HepG2 (cell line): ENCODE measurements around the gene SCAI. TPM values are rescaled to one million over a fixed set of nuclear protein-coding genes. Genes with fewer than 3 reads are reported as not detected.

Experiments
- ATF7-NPFF ChIP-seq: sonication (generic); formaldehyde crosslinking; IDR thresholded peaks from 2 replicates; pipeline ENCODE4 v1.8.1; 2023; ENCODE audit warnings: mild to moderate bottlenecking, low read depth, missing genetic modification reagents, moderate library complexity
- BRCA1 ChIP-seq: sonication (generic); formaldehyde crosslinking; IDR thresholded peaks from 2 replicates; pipeline ENCODE4 v1.4.0; 2020; ENCODE audit warnings: missing genetic modification reagents
- ESRRA ChIP-seq: sonication (generic); formaldehyde crosslinking; IDR thresholded peaks from 2 replicates; pipeline ENCODE4 v1.5.1; 2020; ENCODE audit warnings: mild to moderate bottlenecking, low read depth, missing genetic modification reagents
- NFKB2 ChIP-seq: sonication (generic); formaldehyde crosslinking; IDR thresholded peaks from 2 replicates; pipeline ENCODE4 v1.4.0; 2020; ENCODE audit warnings: missing genetic modification reagents, borderline replicate concordance
- NFYC ChIP-seq: IDR thresholded peaks from 2 replicates; pipeline ENCODE4 v1.6.1; 2016; ENCODE audit warnings: missing genetic modification reagents, missing compliant biosample characterization
- POLR2AphosphoS2 ChIP-seq: IDR thresholded peaks from 2 replicates; pipeline ENCODE4 v1.6.1; 2011; ENCODE audit warnings: low read depth, low read length, improper control_type of control experiment
- REPIN1 ChIP-seq: sonication (generic); formaldehyde crosslinking; IDR thresholded peaks from 2 replicates; pipeline ENCODE4 v1.8.0; 2022; ENCODE audit warnings: missing genetic modification reagents, low read depth, mild to moderate bottlenecking, borderline replicate concordance
- SALL2 ChIP-seq: sonication (generic); formaldehyde crosslinking; IDR thresholded peaks from 2 replicates; pipeline ENCODE4 v1.8.1; 2023; ENCODE audit warnings: mild to moderate bottlenecking, missing genetic modification reagents, inconsistent platforms
- SETDB1 ChIP-seq: sonication (generic); formaldehyde crosslinking; IDR thresholded peaks from 2 replicates; pipeline ENCODE4 v1.5.1; 2020; ENCODE audit warnings: missing genetic modification reagents, mild to moderate bottlenecking, borderline replicate concordance
- SP1 ChIP-seq, 2 experiments: fragments of 450-650 bp in 1 of 2; sonication (generic) in 1 of 2; formaldehyde crosslinking in 1 of 2; IDR thresholded peaks; 2 replicates each; pipeline versions ENCODE4 v1.4.0 to v1.6.1; 2016 to 2020; ENCODE audit warnings: missing genetic modification reagents in 1 of 2
- STAT5B ChIP-seq: sonication (generic); formaldehyde crosslinking; IDR thresholded peaks from 2 replicates; pipeline ENCODE4 v1.4.0; 2020; ENCODE audit warnings: missing genetic modification reagents
- TCF7L2 ChIP-seq: IDR thresholded peaks from 2 replicates; pipeline ENCODE4 v1.6.1; 2011; ENCODE audit warnings: mild to moderate bottlenecking, low read depth, low read length, moderate library complexity
- TMF1 ChIP-seq: sonication (generic); formaldehyde crosslinking; IDR thresholded peaks from 2 replicates; pipeline ENCODE4 v1.8.1; 2022; ENCODE audit warnings: low read depth, missing genetic modification reagents
- ZBTB7A ChIP-seq: sonication (generic); formaldehyde crosslinking; IDR thresholded peaks from 2 replicates; pipeline ENCODE4 v1.8.0; 2022; ENCODE audit warnings: mild to moderate bottlenecking, missing genetic modification reagents
- ZFP41 ChIP-seq: sonication (generic); formaldehyde crosslinking; IDR thresholded peaks from 2 replicates; pipeline ENCODE4 v1.4.0; 2020; ENCODE audit warnings: mild to moderate bottlenecking, missing genetic modification reagents, borderline replicate concordance
- ZNF597 ChIP-seq: sonication (generic); formaldehyde crosslinking; IDR thresholded peaks from 2 replicates; pipeline ENCODE4 v1.5.0; 2020; ENCODE audit warnings: missing genetic modification reagents
- ZNF749 ChIP-seq: sonication (generic); formaldehyde crosslinking; IDR thresholded peaks from 2 replicates; pipeline ENCODE4 v1.8.0; 2022; ENCODE audit warnings: mild to moderate bottlenecking, missing genetic modification reagents, moderate library complexity, borderline replicate concordance
- ZSCAN25 ChIP-seq: sonication (generic); formaldehyde crosslinking; IDR thresholded peaks from 2 replicates; pipeline ENCODE4 v1.8.0; 2022; ENCODE audit warnings: mild to moderate bottlenecking, missing genetic modification reagents
- polyA plus RNA-seq, 8 experiments: library from polyadenylated mRNA; depleted of rRNA in 3 of 8; stranded (reverse) in 7 of 8; unstranded in 1 of 8; fragments of >200 nt; fragmentation: Illumina TruSeq in 4 of 8; extraction: Trizol in 4 of 8; gene quantifications; 2 replicates each; pipeline versions ENCODE4 v1.2.1 to v1.2.3, GENCODE V29; 2011 to 2016; ENCODE audit warnings: low read depth in 4 of 8, missing spikeins in 1 of 8, mixed read lengths in 1 of 8; ENCODE audit not compliant: insufficient read depth in 1 of 8
- total RNA-seq, 5 experiments: library from RNA; depleted of rRNA; stranded (reverse); fragments of >200 nt; fragmentation: Illumina TruSeq; extraction: Trizol; gene quantifications; 2 replicates each; pipeline ENCODE4 v1.2.3, GENCODE V29; 2016; ENCODE audit warnings: low read depth in 1 of 5
- TF ChIP-seq, protein P1 (sequence below), 2 experiments: sonication (generic) in 1 of 2; formaldehyde crosslinking in 1 of 2; IDR thresholded peaks; 2 replicates each; pipeline versions ENCODE4 v1.4.0 to v1.6.1; 2018 to 2020; ENCODE audit warnings: missing genetic modification reagents in 2 of 2, borderline replicate concordance in 1 of 2, low read depth in 1 of 2, mild to moderate bottlenecking in 1 of 2, missing biosample characterization in 1 of 2
- TF ChIP-seq, protein P2 (sequence below): sonication (generic); formaldehyde crosslinking; IDR thresholded peaks from 2 replicates; pipeline ENCODE4 v1.4.0; 2020; ENCODE audit warnings: missing genetic modification reagents, borderline replicate concordance
- TF ChIP-seq, protein P3 (sequence below): sonication (generic); formaldehyde crosslinking; IDR thresholded peaks from 2 replicates; pipeline ENCODE4 v1.4.0; 2020; ENCODE audit warnings: missing genetic modification reagents, borderline replicate concordance

The SCAI gene
- total and polyA plus RNA-seq, 2 of the 13 experiments (the other 11 are each of a cell fraction or from before 2014, with no cell fraction given), result 4.4 to 8.4 TPM

GRCh38 chr9:125143377-125144090, at the start of gene SCAI (continued):
- TF ChIP-seq SP1 (IDR thresholded peaks at IDR 0.05), result no peak
- TF ChIP-seq SP1 (CRISPR knock-in tag; IDR thresholded peaks at IDR 0.05), result peak; percentile 39; the same call in 1 of the 2 replicates
- TF ChIP-seq SALL2, result no peak
- no peak for TF ChIP-seq BRCA1 (CRISPR knock-in tag)
- TF ChIP-seq TMF1, result no peak
- TF ChIP-seq ZBTB7A (CRISPR knock-in tag), result no peak
- TF ChIP-seq, protein P1, sequence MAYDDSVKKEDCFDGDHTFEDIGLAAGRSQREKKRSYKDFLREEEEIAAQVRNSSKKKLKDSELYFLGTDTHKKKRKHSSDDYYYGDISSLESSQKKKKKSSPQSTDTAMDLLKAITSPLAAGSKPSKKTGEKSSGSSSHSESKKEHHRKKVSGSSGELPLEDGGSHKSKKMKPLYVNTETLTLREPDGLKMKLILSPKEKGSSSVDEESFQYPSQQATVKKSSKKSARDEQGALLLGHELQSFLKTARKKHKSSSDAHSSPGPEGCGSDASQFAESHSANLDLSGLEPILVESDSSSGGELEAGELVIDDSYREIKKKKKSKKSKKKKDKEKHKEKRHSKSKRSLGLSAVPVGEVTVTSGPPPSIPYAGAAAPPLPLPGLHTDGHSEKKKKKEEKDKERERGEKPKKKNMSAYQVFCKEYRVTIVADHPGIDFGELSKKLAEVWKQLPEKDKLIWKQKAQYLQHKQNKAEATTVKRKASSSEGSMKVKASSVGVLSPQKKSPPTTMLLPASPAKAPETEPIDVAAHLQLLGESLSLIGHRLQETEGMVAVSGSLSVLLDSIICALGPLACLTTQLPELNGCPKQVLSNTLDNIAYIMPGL (CRISPR knock-in tag; IDR thresholded peaks at IDR 0.05; ENCODE audit: borderline replicate concordance in 1 of 2, low read depth in 1 of 2), result peak; percentile 93
- no peak; the same call in 1 of the 2 replicates for TF ChIP-seq ATF7-NPFF (CRISPR knock-in tag)
- TF ChIP-seq, protein P2, sequence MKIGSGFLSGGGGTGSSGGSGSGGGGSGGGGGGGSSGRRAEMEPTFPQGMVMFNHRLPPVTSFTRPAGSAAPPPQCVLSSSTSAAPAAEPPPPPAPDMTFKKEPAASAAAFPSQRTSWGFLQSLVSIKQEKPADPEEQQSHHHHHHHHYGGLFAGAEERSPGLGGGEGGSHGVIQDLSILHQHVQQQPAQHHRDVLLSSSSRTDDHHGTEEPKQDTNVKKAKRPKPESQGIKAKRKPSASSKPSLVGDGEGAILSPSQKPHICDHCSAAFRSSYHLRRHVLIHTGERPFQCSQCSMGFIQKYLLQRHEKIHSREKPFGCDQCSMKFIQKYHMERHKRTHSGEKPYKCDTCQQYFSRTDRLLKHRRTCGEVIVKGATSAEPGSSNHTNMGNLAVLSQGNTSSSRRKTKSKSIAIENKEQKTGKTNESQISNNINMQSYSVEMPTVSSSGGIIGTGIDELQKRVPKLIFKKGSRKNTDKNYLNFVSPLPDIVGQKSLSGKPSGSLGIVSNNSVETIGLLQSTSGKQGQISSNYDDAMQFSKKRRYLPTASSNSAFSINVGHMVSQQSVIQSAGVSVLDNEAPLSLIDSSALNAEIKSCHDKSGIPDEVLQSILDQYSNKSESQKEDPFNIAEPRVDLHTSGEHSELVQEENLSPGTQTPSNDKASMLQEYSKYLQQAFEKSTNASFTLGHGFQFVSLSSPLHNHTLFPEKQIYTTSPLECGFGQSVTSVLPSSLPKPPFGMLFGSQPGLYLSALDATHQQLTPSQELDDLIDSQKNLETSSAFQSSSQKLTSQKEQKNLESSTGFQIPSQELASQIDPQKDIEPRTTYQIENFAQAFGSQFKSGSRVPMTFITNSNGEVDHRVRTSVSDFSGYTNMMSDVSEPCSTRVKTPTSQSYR (CRISPR knock-in tag), result no peak
- no peak for TF ChIP-seq ZFP41 (CRISPR knock-in tag)
- TF ChIP-seq POLR2AphosphoS2, result no peak
- TF ChIP-seq TCF7L2, result no peak
- peak; percentile 98 for TF ChIP-seq NFYC (CRISPR knock-in tag)
- TF ChIP-seq ESRRA (CRISPR knock-in tag), result no peak
- TF ChIP-seq ZSCAN25 (CRISPR knock-in tag), result no peak; the same call in 1 of the 2 replicates
- TF ChIP-seq, protein P3, sequence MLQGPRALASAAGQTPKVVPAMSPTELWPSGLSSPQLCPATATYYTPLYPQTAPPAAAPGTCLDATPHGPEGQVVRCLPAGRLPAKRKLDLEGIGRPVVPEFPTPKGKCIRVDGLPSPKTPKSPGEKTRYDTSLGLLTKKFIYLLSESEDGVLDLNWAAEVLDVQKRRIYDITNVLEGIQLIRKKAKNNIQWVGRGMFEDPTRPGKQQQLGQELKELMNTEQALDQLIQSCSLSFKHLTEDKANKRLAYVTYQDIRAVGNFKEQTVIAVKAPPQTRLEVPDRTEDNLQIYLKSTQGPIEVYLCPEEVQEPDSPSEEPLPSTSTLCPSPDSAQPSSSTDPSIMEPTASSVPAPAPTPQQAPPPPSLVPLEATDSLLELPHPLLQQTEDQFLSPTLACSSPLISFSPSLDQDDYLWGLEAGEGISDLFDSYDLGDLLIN (CRISPR knock-in tag), result no peak
- TF ChIP-seq NFKB2, result 0 out of 2 replicates have a peak, but pooled peaks have one; percentile 23
- no peak for TF ChIP-seq SETDB1 (CRISPR knock-in tag)
- TF ChIP-seq ZNF597, result no peak
- no peak for TF ChIP-seq STAT5B (CRISPR knock-in tag)
- peak; percentile 60; the same call in 1 of the 2 replicates for TF ChIP-seq ZNF749 (CRISPR knock-in tag)
- no peak for TF ChIP-seq REPIN1 (CRISPR knock-in tag)
